Parathyroid adenoma (tissue), 2 donors: ENCODE results near the gene SKOR1.

Experiments
- H2AFZ ChIP-seq: fragments of 300-600 bp; sonication (generic); one replicate; pipeline ENCODE4 v1.7.0; 2017; ENCODE audit warnings: antibody characterized with exemption, mild to moderate bottlenecking
- H3K27ac ChIP-seq: fragments of 300-600 bp; sonication (generic); one replicate; pipeline ENCODE4 v1.7.0; 2017
- H3K27me3 ChIP-seq: fragments of 300-600 bp; sonication (generic); one replicate; pipeline ENCODE4 v1.7.0; 2017; ENCODE audit warnings: low read length; ENCODE audit not compliant: control insufficient read depth, insufficient read depth
- H3K36me3 ChIP-seq: fragments of 300-600 bp; sonication (generic); one replicate; pipeline ENCODE4 v1.7.0; 2017; ENCODE audit warnings: low read length; ENCODE audit not compliant: control insufficient read depth, insufficient read depth
- H3K4me1 ChIP-seq: fragments of 300-600 bp; sonication (generic); one replicate; pipeline ENCODE4 v1.7.0; 2017; ENCODE audit warnings: control low read depth
- H3K4me2 ChIP-seq: fragments of 300-600 bp; sonication (generic); one replicate; pipeline ENCODE4 v1.7.0; 2017; ENCODE audit warnings: low read length
- H3K4me3 ChIP-seq: fragments of 300-600 bp; sonication (generic); one replicate; pipeline ENCODE4 v1.7.0; 2017; ENCODE audit warnings: low read depth, low read length
- H3K79me2 ChIP-seq: fragments of 300-600 bp; sonication (generic); one replicate; pipeline ENCODE4 v1.7.0; 2017; ENCODE audit warnings: control low read depth
- H3K9ac ChIP-seq: fragments of 300-600 bp; sonication (generic); one replicate; pipeline ENCODE4 v1.7.0; 2017; ENCODE audit warnings: mild to moderate bottlenecking
- H3K9me3 ChIP-seq: fragments of 300-600 bp; sonication (generic); one replicate; pipeline ENCODE4 v1.7.0; 2017; ENCODE audit warnings: low read length; ENCODE audit not compliant: control insufficient read depth
- TF ChIP-seq, protein P1 (sequence below): fragments of 300-600 bp; sonication (generic); IDR thresholded peaks from one replicate; pipeline ENCODE4 v1.7.0; 2017; ENCODE audit warnings: antibody characterized with exemption, mild to moderate bottlenecking
- donor health status: primary hyperparathyroidism.

Gene SKOR1, protein sequence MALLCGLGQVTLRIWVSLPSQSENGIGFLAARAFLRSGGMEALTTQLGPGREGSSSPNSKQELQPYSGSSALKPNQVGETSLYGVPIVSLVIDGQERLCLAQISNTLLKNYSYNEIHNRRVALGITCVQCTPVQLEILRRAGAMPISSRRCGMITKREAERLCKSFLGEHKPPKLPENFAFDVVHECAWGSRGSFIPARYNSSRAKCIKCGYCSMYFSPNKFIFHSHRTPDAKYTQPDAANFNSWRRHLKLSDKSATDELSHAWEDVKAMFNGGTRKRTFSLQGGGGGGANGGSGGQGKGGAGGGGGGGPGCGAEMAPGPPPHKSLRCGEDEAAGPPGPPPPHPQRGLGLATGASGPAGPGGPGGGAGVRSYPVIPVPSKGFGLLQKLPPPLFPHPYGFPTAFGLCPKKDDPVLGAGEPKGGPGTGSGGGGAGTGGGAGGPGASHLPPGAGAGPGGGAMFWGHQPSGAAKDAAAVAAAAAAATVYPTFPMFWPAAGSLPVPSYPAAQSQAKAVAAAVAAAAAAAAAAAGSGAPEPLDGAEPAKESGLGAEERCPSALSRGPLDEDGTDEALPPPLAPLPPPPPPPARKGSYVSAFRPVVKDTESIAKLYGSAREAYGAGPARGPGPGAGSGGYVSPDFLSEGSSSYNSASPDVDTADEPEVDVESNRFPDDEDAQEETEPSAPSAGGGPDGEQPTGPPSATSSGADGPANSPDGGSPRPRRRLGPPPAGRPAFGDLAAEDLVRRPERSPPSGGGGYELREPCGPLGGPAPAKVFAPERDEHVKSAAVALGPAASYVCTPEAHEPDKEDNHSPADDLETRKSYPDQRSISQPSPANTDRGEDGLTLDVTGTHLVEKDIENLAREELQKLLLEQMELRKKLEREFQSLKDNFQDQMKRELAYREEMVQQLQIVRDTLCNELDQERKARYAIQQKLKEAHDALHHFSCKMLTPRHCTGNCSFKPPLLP

GRCh38 chr15:67824976-67825880 lies at the start of gene SKOR1:
TSS of gene SKOR1 (plus strand) at chr15:67825509. CDS start at chr15:67825603, 94 bp downstream.
- Histone ChIP-seq H3K9me3 (no peaks in the 10 kb centered on the region), H3K27ac (no peak within 1 kb of the TSS), H3K4me1 (no peaks in the 10 kb centered on the region), H3K79me2 (no peaks in the 10 kb centered on the region), H3K36me3 (no peaks in the 10 kb centered on the region), H2AFZ (no peak within 1 kb of the TSS), H3K27me3 (peaks cover 3% of the 10 kb centered on the region), H3K9ac (no peak within 1 kb of the TSS), H3K4me3 (no peak within 1 kb of the TSS), H3K4me2 (peak within 1 kb of the TSS; percentile 42)
- TF ChIP-seq, protein P1, sequence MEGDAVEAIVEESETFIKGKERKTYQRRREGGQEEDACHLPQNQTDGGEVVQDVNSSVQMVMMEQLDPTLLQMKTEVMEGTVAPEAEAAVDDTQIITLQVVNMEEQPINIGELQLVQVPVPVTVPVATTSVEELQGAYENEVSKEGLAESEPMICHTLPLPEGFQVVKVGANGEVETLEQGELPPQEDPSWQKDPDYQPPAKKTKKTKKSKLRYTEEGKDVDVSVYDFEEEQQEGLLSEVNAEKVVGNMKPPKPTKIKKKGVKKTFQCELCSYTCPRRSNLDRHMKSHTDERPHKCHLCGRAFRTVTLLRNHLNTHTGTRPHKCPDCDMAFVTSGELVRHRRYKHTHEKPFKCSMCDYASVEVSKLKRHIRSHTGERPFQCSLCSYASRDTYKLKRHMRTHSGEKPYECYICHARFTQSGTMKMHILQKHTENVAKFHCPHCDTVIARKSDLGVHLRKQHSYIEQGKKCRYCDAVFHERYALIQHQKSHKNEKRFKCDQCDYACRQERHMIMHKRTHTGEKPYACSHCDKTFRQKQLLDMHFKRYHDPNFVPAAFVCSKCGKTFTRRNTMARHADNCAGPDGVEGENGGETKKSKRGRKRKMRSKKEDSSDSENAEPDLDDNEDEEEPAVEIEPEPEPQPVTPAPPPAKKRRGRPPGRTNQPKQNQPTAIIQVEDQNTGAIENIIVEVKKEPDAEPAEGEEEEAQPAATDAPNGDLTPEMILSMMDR = no peak

DNA sequence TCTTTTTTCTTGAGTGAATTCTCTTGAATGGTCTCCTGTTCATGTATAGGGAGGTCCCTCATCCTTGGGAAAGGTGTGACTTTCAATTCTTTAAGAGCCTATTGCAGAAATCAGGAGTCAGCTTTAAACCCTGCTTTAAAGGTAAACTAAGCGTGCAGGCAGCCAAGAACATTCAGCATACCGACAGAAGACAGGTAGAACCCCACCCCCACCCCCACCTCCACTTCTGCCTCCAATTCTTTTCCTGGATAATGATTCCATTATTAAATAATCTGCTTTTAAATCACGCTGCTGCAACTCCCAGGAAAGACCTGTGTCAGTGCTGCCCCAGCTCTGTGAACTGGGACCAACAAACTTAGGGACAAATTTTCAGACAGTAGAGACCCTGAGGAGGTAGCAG lies 49.3 kb upstream of the SKOR1 start:
- H3K36me3 ChIP-seq = no peaks in the 10 kb centered on the region
- no peaks in the 10 kb centered on the region for H3K79me2 ChIP-seq
- H3K27me3 ChIP-seq = no peaks in the 10 kb centered on the region
- TF ChIP-seq, protein P1 = no peak
- no peak overlapping the region for H3K9ac ChIP-seq
- H3K27ac ChIP-seq = no peak overlapping the region
- no peak overlapping the region for H3K4me3 ChIP-seq
- no peaks in the 10 kb centered on the region for H3K9me3 ChIP-seq
- no peaks in the 10 kb centered on the region for H3K4me1 ChIP-seq
- no peak overlapping the region for H3K4me2 ChIP-seq
- H2AFZ ChIP-seq = no peak overlapping the region

- no peaks in the 10 kb centered on the region for H3K27me3 ChIP-seq
- no peak overlapping the region for H3K4me3 ChIP-seq
- TF ChIP-seq, protein P1 = no peak
- H3K4me2 ChIP-seq = no peak overlapping the region
- no peak overlapping the region for H3K9ac ChIP-seq
- H2AFZ ChIP-seq = no peak overlapping the region
- no peak overlapping the region for H3K27ac ChIP-seq
- no peaks in the 10 kb centered on the region for H3K9me3 ChIP-seq
- no peaks in the 10 kb centered on the region for H3K79me2 ChIP-seq
- no peaks in the 10 kb centered on the region for H3K36me3 ChIP-seq
- H3K4me1 ChIP-seq = no peaks in the 10 kb centered on the region
Observed at GRCh38 chr15:67776600-67776999, 48.7 kb upstream of the SKOR1 start.

GRCh38 chr15:67777071-67777470 lies 48.2 kb upstream of the SKOR1 start:
- H2AFZ ChIP-seq = no peak overlapping the region
- no peaks in the 10 kb centered on the region for H3K27me3 ChIP-seq
- no peaks in the 10 kb centered on the region for H3K79me2 ChIP-seq
- H3K4me1 ChIP-seq = no peaks in the 10 kb centered on the region
- H3K4me2 ChIP-seq = no peak overlapping the region
- H3K9me3 ChIP-seq = no peaks in the 10 kb centered on the region
- TF ChIP-seq, protein P1 = no peak
- H3K36me3 ChIP-seq = no peaks in the 10 kb centered on the region
- no peak overlapping the region for H3K4me3 ChIP-seq
- H3K27ac ChIP-seq = no peak overlapping the region
- H3K9ac ChIP-seq = no peak overlapping the region
